ENCODE results near the gene ZSWIM8.

GRCh38 chr10:73806176-73806950 lies 21.0 kb downstream of the ZSWIM8 start:
- TF ChIP-seq CTCF (IDR thresholded peaks at IDR 0.05) (no peak), POLR2AphosphoS2 (conservative IDR thresholded peaks at IDR 0.05; ENCODE audit: low read length) (no peak), POLR2A (IDR thresholded peaks at IDR 0.05; ENCODE audit: low read length) (no peak), FOSL2 (IDR thresholded peaks at IDR 0.05) (no peak), FOSL2 (CRISPR knock-in tag; IDR thresholded peaks at IDR 0.05) (no peak), ESRRA (IDR thresholded peaks at IDR 0.05; ENCODE audit: borderline replicate concordance, low read length) (no peak), BHLHE40 (IDR thresholded peaks at IDR 0.05; ENCODE audit: low read depth, low read length) (no peak), FOSB (CRISPR knock-in tag; IDR thresholded peaks at IDR 0.05) (no peak)
